Occipital lobe (tissue), 1 donor: ENCODE measurements around the gene PWWP2B. TPM values are rescaled to one million over a fixed set of nuclear protein-coding genes. Genes with fewer than 3 reads are reported as not detected.

Source experiments
- total RNA-seq: library from RNA; depleted of rRNA; stranded (reverse); fragments of >200 nt; gene quantifications from one replicate; pipeline ENCODE4 v1.2.3, GENCODE V29; 2014

The PWWP2B gene
- total RNA-seq, 1 donor from 2014 or later, result 5.6 TPM

Other genes starting within 250 kb of the PWWP2B start
- gene DPYSL4, start 210.3 kb upstream of the PWWP2B start, total RNA-seq, result 40.6 TPM
- gene STK32C, start 89.2 kb upstream of the PWWP2B start, total RNA-seq, result 21.5 TPM
- gene LRRC27, start 65.0 kb upstream of the PWWP2B start, total RNA-seq, result 22.8 TPM
- gene INPP5A, start 140.6 kb downstream of the PWWP2B start, total RNA-seq, result 29.3 TPM